ENCODE data around the gene ZCCHC10. TPM values are rescaled to one million over a fixed set of nuclear protein-coding genes. Genes with fewer than 3 reads are reported as not detected.
A peak's percentile ranks its signal among the peaks of the same experiment; 100 is the strongest.
"Not testable (repeated sequence)": the region's sequence is repeated elsewhere in the genome, so short reads cannot be mapped to it uniquely, and the experiment has no call there.

The ZCCHC10 gene
- total RNA-seq, 1 donor from 2014 or later: 32.2 TPM

DNA sequence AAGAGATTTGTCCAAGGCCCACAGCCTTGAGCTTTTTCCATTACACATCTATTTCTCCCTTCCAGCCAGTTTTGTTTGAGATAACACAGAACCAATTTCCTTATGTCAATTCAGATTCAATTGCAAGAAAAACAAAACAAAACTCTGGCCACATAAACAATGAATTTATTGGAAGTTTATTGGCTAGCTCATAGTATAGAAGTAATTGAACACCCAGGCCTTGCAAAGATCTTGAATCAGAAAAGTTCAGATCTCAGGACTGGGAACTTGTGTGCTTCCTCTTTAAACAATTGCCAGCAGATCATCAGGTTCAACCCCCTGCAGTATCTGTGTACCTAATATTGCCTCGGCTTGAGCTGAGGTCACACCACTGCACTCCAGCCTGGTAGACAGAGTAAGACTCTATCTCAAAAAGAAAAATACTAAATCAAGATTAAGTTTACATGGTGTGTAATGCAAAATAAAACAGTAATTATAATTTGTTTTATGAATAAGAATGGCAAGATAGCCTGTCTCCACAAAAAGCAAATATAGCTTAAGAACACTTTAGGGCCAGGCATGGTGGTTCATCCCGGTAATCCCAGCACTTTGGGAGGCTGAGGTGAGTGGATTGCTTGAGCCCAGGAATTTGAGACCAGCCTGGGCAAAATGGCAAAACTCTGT is 4.1 kb upstream of the ZCCHC10 start:
- H3K4me1 Mint-ChIP-seq: peaks cover 9% of the 10 kb centered on the region
- no peaks in the 10 kb centered on the region for H3K9me3 Mint-ChIP-seq
- H3K36me3 Mint-ChIP-seq (ENCODE audit: low read depth): peaks cover 2% of the 10 kb centered on the region
- intact Hi-C loops (cut with micrococcal nuclease): no loop called here
- DNase-seq: no peak
- H3K27me3 Mint-ChIP-seq: peaks cover 12% of the 10 kb centered on the region
- H3K4me3 Mint-ChIP-seq: no peak overlapping the region
- H3K27ac Mint-ChIP-seq: no peak overlapping the region

DNA sequence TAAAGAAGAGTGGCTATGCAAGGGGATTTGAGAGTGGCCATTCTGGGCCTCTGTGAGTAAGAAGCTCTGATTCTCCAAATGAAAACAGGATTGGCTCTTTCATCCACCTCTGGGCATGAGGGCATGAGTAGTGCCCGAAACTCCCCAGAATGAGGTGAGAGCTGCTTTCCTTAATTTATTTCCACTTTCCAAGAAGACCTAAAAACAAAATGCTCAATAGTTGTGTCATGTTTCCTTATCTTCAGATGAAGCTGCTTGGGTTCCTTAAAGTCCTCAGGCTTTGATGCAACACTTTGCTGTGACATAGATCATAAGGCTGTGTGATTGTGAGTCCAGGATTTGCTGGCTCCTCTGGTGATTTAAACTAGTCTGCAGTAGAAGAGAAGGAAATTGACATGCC is 3.1 kb upstream of the ZCCHC10 start:
- Mint-ChIP-seq H3K9me3 (no peaks in the 10 kb centered on the region), H3K36me3 (ENCODE audit: low read depth) (peaks cover 4% of the 10 kb centered on the region), H3K4me3 (no peak overlapping the region), H3K4me1 (peaks cover 11% of the 10 kb centered on the region), H3K27me3 (peaks cover 6% of the 10 kb centered on the region), H3K27ac (no peak overlapping the region)
- intact Hi-C loops (cut with micrococcal nuclease): no loop called here
- DNase-seq: no peak

DNA sequence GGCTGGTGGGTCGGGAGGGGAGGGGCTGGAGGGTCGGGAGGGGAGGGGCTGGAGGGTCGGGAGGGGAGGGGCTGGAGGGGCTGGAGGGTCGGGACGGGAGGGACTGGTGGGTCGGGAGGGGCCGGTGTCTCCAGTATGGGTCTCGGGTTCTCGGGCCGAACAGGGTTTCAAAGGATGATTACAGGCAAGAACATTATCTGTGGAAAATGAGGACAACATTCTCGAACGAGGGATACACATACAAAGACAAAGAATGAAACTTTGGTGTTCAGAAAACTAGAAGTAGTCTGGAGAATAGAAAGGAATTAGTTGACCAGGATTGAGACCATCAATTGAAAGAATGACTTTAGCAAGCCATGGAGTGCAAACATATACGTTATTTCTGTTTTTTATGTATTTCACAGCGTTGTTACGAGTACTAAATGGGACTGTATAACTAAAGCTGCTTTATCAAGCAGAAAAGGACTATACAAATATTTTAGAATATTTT is 360 bp upstream of the ZCCHC10 start:
- peaks cover 14% of the 10 kb centered on the region for H3K36me3 Mint-ChIP-seq (ENCODE audit: low read depth)
- no peak for DNase-seq
- peak overlapping the region; percentile 72 for H3K27ac Mint-ChIP-seq
- intact Hi-C loops (cut with micrococcal nuclease): loop anchor here (1.0 to 2.0 kb wide), 3 partner anchors 25 to 734 kb away; partner anchors contain the start of gene AFF4
- H3K9me3 Mint-ChIP-seq: no peaks in the 10 kb centered on the region
- peaks cover 13% of the 10 kb centered on the region for H3K4me1 Mint-ChIP-seq
- H3K4me3 Mint-ChIP-seq: peak overlapping the region; percentile 88
- peaks cover 6% of the 10 kb centered on the region for H3K27me3 Mint-ChIP-seq

DNA sequence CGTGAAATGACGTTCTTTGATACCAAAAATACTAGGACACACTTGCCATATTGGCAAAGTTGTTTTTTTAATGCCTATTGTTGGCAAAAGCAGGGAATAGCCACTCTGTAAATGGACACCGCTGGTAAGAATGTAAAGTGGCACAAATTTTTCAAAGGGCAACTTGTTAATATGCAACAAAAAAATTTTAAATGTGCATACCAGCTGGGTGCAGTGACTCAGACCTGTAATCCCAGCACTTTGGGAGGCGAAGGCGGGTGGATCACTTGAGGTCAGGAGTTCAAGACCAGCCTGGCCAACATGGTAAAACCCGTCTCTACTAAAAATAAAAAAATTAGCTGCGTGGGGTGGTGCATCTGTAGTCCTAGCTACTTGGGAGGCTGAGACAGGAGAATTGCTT is 6.9 kb downstream of the ZCCHC10 start:
- H3K27me3 Mint-ChIP-seq; intact Hi-C loops (cut with micrococcal nuclease); DNase-seq; H3K4me3 Mint-ChIP-seq; H3K4me1 Mint-ChIP-seq; H3K9me3 Mint-ChIP-seq; H3K27ac Mint-ChIP-seq: not testable (repeated sequence)
- H3K36me3 Mint-ChIP-seq (ENCODE audit: low read depth): peaks cover 42% of the 10 kb centered on the region

DNA sequence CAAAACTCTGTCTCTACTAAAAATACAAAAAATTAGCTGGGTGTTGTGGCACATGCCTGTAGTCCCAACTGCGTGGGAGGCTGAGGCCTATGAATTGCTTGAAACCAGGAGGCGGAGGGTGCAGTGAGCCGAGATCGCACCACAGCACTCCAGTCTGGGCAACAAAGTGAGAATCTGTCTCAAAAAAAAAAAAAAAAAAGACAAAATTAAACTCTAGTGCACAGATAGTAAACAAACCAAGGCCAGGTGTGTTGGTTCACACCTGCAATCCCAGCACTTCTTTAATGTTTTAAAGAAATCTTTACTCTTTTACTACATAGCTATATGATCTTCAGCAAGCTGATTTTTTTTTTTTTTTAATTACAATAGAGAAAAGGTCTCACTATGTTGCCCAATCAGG is 8.4 kb downstream of the ZCCHC10 start:
- Mint-ChIP-seq H3K4me1 (no peaks in the 10 kb centered on the region), H3K27ac (no peak overlapping the region), H3K36me3 (ENCODE audit: low read depth) (peaks cover 41% of the 10 kb centered on the region), H3K9me3 (no peaks in the 10 kb centered on the region), H3K27me3 (no peaks in the 10 kb centered on the region), H3K4me3 (no peak overlapping the region)
- intact Hi-C loops (cut with micrococcal nuclease): no loop called here
- no peak for DNase-seq

DNA sequence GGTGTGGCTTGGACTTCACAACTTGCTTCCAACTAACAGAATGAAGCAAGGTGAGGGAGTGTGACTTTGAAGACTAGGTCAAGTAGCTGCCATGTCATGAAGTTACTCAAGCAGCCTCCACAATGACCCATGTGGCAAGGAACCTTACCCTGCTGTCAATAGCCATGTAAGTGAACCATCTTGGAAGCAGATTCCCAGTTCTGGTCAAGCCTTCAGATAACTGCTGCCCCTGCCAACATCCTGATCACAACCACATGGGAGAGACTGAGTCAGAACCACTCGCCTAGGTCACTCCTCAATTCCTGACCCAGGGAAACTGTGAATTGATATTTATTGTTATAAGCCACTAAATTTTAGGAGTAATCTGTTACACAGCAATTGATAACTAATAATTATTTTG is 10.9 kb downstream of the ZCCHC10 start:
- Mint-ChIP-seq H3K27me3 (no peaks in the 10 kb centered on the region), H3K27ac (no peak overlapping the region), H3K36me3 (ENCODE audit: low read depth) (peaks cover 36% of the 10 kb centered on the region), H3K9me3 (no peaks in the 10 kb centered on the region), H3K4me3 (no peak overlapping the region), H3K4me1 (no peaks in the 10 kb centered on the region)
- DNase-seq: no peak
- intact Hi-C loops (cut with micrococcal nuclease): no loop called here

DNA sequence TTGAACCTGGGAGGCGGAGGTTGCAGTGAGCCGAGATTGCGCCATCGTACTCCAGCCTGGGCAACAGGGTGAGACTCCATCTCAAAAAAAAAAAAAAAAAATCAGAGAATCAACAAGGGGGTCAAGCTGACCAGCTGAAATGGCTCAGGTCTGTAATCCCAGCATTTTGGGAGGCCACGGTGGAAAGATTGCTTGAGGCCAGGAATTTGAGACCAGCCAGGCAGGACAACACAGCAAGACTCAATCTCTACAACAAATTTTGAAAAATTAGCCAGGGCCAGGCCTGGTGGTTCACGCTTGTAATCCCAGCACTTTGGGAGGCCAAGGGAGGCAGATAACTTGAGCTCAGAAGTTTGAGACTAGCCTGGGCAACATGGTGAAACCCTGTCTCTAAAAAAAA is 17.9 kb downstream of the ZCCHC10 start:
- H3K4me3 Mint-ChIP-seq; H3K27ac Mint-ChIP-seq; H3K27me3 Mint-ChIP-seq; intact Hi-C loops (cut with micrococcal nuclease); DNase-seq; H3K9me3 Mint-ChIP-seq; H3K4me1 Mint-ChIP-seq: not testable (repeated sequence)
- H3K36me3 Mint-ChIP-seq (ENCODE audit: low read depth): peaks cover 26% of the 10 kb centered on the region

DNA sequence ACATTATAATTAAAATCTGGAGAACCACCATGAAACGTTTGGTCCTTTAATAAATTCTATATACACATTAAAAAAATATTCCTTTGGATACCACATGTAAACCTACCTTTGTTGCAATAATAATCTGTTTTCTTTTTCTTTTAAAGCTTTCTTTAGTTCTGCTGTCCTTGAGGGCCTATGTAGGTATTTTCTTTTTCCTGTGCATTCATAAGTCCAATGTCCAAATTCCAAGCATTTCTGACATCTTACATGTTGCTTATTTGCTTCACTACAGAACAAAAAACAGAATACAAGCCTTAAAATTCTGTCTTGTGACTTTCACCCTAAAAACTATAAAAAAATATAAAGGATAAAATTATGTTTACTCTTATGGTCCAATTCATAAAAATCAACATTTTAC is 19.7 kb downstream of the ZCCHC10 start:
- no peaks in the 10 kb centered on the region for H3K9me3 Mint-ChIP-seq
- H3K4me1 Mint-ChIP-seq: no peaks in the 10 kb centered on the region
- intact Hi-C loops (cut with micrococcal nuclease): no loop called here
- DNase-seq: no peak
- H3K27ac Mint-ChIP-seq: no peak overlapping the region
- H3K27me3 Mint-ChIP-seq: no peaks in the 10 kb centered on the region
- peaks cover 29% of the 10 kb centered on the region for H3K36me3 Mint-ChIP-seq (ENCODE audit: low read depth)
- no peak overlapping the region for H3K4me3 Mint-ChIP-seq

DNA sequence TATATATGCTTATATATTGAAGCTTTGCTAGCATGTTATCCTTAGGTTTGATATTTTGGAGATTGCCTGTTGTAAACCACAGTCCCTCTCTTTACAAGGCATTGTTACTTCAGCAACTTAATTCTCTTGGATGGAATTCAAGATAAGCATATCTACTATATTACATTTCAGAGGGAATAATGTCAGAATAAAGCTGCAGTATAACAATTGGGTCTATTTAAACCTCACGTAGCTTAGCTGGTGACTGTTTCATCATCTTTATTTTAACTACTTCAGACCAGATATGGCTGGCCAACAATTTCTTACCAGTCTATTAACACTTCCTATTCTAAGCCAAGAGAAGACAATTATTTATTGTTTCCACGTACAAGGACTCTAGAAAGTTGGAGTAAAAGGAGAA is 27.1 kb downstream of the ZCCHC10 start:
- H3K27ac Mint-ChIP-seq: no peak overlapping the region
- intact Hi-C loops (cut with micrococcal nuclease): no loop called here
- H3K4me1 Mint-ChIP-seq: no peaks in the 10 kb centered on the region
- H3K4me3 Mint-ChIP-seq: no peak overlapping the region
- H3K9me3 Mint-ChIP-seq: no peaks in the 10 kb centered on the region
- H3K27me3 Mint-ChIP-seq: no peaks in the 10 kb centered on the region
- peaks cover 18% of the 10 kb centered on the region for H3K36me3 Mint-ChIP-seq (ENCODE audit: low read depth)
- DNase-seq: no peak

DNA sequence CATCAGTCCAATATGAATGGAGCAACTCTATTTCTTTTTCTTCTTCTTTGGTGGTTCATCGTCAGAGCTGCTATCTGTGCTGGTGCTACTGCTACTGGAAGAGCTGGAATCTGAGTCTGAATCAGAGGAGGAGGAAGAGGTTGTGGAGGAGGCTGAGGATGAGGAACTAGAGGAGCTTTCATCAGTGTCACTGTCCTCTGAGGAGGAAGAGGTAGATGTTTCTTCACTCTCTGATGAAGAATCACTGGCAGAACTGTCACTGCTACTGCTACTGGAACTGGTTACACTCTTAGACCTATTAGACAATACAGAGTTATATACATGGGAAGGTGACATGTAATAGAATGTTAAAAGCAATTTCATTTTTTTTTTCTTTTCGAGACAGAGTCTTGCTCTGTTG is 27.8 kb downstream of the ZCCHC10 start:
- no peak for DNase-seq
- no peaks in the 10 kb centered on the region for H3K9me3 Mint-ChIP-seq
- H3K36me3 Mint-ChIP-seq (ENCODE audit: low read depth): peaks cover 18% of the 10 kb centered on the region
- no peaks in the 10 kb centered on the region for H3K4me1 Mint-ChIP-seq
- H3K27ac Mint-ChIP-seq: no peak overlapping the region
- intact Hi-C loops (cut with micrococcal nuclease): no loop called here
- H3K4me3 Mint-ChIP-seq: no peak overlapping the region
- no peaks in the 10 kb centered on the region for H3K27me3 Mint-ChIP-seq

DNA sequence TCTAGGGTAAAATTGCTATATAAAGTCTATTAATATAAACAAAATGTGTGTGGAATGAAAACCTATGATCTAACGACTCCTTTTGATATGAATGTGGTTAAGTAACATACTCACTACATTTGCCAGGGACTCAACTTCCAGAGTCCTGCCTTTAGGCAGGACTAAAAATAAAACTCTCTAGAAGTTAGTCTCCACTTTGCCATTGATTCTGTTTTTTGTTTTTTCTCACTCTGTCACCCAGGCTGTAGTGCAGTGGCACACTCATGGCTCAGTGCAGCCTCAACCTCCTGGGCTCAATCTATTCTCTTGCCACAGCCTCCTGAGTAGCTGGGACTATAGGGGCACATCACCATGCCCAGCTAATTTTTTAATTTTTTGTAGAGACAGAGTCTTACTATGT is 30.0 kb downstream of the ZCCHC10 start:
- no peaks in the 10 kb centered on the region for H3K4me1 Mint-ChIP-seq
- no peak overlapping the region for H3K27ac Mint-ChIP-seq
- no peaks in the 10 kb centered on the region for H3K9me3 Mint-ChIP-seq
- H3K36me3 Mint-ChIP-seq (ENCODE audit: low read depth): peaks cover 11% of the 10 kb centered on the region
- intact Hi-C loops (cut with micrococcal nuclease): no loop called here
- no peaks in the 10 kb centered on the region for H3K27me3 Mint-ChIP-seq
- no peak for DNase-seq
- H3K4me3 Mint-ChIP-seq: no peak overlapping the region

DNA sequence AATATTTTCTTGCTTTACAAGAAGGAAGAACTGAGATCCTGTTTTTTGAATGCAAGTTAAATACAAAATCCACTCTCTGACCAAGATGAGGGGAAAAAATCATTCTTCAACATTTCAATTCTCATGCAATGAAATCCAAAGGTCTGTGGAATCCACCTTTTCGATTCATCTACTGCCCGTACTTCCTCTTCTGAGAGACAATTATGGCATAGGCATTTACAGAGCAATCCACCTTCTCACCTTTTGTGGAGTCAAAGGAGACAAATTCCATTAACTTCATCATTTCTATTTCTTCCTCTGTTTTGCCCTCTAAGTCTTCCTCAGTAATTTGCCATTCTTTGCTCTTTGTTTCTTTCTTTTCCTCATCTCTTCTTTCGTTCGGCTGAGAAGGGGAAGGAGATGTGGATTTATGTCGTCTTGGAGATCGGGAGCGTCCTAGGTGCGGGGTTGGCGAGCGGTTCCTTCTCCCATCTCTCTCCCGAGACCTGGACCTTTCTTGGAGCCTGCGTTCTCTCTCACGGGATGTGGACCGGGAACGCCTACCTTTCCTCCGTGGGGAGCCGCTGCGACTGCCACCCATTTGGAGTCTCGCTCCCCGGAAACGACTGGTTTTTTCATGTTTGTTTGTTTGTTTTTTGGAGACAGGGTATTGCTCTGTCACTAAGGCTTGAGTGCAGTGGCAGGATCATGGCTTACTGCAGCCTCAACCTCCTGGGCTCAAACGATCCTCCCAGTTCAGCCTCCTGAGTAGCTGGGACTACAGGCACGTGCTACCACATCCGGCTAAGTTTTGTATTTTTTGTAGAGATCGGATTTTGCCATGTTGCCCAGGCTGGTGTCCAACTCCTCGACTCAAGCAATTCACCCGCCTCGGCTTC is 38.6 kb downstream of the ZCCHC10 start:
- H3K27ac Mint-ChIP-seq: no peak overlapping the region
- no peaks in the 10 kb centered on the region for H3K9me3 Mint-ChIP-seq
- intact Hi-C loops (cut with micrococcal nuclease): no loop called here
- no peaks in the 10 kb centered on the region for H3K4me1 Mint-ChIP-seq
- no peak overlapping the region for H3K4me3 Mint-ChIP-seq
- DNase-seq: no peak
- no peaks in the 10 kb centered on the region for H3K36me3 Mint-ChIP-seq (ENCODE audit: low read depth)
- H3K27me3 Mint-ChIP-seq: peaks cover 7% of the 10 kb centered on the region

DNA sequence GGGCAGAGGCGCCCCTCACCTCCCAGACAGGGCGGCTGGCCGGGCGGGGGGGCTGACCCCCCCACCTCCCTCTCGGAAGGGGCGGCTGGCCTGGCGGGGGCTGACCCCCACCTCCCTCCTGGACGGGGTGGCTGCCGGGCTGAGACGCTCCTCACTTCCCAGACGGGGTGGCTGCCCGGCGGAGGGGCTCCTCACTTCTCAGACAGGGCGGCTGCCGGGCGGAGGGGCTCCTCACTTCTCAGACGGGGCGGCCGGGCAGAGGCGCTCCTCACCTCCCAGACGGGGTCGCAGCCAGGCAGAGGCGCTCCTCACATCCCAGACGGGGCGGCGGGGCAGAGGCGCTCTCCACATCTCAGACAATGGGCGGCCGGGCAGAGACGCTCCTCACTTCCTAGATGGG is 43.4 kb downstream of the ZCCHC10 start:
- H3K4me3 Mint-ChIP-seq; H3K36me3 Mint-ChIP-seq (ENCODE audit: low read depth); DNase-seq; H3K4me1 Mint-ChIP-seq; H3K9me3 Mint-ChIP-seq; H3K27ac Mint-ChIP-seq; H3K27me3 Mint-ChIP-seq; intact Hi-C loops (cut with micrococcal nuclease): not testable (repeated sequence)

DNA sequence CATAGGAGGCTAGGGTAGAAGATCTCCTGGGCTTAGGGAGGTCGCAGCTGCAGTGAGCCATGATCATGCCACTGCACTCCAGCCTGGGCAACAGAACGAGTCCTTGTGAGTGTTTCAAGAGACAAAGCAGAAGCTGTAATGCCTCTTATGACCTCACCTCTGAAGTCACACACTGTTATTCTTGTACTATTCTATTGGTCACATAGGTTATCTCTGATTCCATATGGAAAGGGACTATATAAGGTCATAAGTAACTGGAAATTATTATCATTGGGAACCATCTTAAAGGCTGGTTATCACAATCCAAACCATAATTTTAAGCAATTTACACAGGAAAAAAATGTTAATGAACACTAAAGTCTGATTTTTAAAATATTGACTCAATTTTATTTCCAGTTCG is 45.1 kb downstream of the ZCCHC10 start:
- no peak for DNase-seq
- intact Hi-C loops (cut with micrococcal nuclease): no loop called here
- Mint-ChIP-seq H3K27me3 (peaks cover 4% of the 10 kb centered on the region), H3K9me3 (no peaks in the 10 kb centered on the region), H3K4me1 (no peaks in the 10 kb centered on the region), H3K27ac (no peak overlapping the region), H3K36me3 (ENCODE audit: low read depth) (no peaks in the 10 kb centered on the region), H3K4me3 (no peak overlapping the region)

Measured in activated CD4-positive, alpha-beta T cell treated with anti-CD3 and anti-CD28 coated beads, Interleukin-2, amount 10 ng/mL, durations not matched to agents 24 days and 14 days (primary cell).